ENCODE data around the gene NT5C3B. TPM values are rescaled to one million over a fixed set of nuclear protein-coding genes. Genes with fewer than 3 reads are reported as not detected.

NT5C3B gene
- total RNA-seq, 1 donor from 2014 or later = 18.3 TPM

DNA sequence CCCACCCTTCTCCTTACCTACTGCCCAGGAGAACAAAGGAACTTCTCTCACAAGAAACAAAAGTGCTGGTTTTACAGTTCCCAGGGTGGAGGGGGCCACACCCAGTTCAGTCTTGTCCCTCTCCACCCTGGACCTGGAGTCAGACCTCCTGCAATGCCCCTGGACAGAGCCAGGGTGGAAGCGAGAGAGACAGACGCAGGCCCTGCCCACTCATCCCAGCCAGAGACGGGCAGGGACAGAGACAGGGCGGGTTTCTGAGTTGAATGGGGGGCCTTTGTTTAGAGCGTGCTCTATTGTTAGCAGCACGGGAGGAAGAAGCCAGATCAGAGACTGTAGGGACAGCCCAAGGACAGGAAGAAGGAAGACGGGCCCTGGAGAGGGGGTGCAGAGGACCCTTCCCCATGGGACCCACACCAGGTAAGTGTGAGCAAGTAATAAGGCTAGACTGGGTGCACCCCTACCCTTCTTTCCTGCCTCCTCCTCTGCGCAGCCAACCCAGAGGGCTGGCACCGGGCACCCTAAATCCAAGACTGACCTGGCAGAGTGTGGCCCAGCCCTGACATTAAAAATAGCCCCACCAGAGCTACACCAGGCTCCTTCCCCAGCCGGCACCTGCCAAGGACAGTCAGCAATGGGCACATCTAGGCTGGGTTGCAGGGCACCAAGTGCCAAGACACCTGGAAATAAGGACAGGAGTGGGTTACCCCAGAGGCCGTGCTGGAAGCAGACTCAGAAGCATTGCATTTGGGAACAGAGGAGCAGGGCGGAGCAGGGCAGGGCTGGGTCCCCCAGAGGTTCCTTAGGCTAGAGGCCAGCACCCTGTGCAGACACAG, 60.4 kb downstream of the NT5C3B start:
- Histone ChIP-seq H3K4me1 (peaks cover 90% of the 10 kb centered on the region), H3K27me3 (ENCODE audit: low read depth) (no peaks in the 10 kb centered on the region), H3K9me3 (replicated peaks) (no peaks in the 10 kb centered on the region), H3K27ac (replicated peaks) (peak overlapping the region; percentile 97), H3K4me3 (peak overlapping the region; percentile 39), H3K36me3 (peaks cover 29% of the 10 kb centered on the region)
- TF ChIP-seq, protein P1, sequence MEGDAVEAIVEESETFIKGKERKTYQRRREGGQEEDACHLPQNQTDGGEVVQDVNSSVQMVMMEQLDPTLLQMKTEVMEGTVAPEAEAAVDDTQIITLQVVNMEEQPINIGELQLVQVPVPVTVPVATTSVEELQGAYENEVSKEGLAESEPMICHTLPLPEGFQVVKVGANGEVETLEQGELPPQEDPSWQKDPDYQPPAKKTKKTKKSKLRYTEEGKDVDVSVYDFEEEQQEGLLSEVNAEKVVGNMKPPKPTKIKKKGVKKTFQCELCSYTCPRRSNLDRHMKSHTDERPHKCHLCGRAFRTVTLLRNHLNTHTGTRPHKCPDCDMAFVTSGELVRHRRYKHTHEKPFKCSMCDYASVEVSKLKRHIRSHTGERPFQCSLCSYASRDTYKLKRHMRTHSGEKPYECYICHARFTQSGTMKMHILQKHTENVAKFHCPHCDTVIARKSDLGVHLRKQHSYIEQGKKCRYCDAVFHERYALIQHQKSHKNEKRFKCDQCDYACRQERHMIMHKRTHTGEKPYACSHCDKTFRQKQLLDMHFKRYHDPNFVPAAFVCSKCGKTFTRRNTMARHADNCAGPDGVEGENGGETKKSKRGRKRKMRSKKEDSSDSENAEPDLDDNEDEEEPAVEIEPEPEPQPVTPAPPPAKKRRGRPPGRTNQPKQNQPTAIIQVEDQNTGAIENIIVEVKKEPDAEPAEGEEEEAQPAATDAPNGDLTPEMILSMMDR (IDR thresholded peaks at IDR 0.05; ENCODE audit: borderline replicate concordance) = peak; percentile 18
- peak; percentile 47 for DNase-seq
- intact Hi-C loops (cut with micrococcal nuclease) = no loop called here

Other genes starting within 250 kb of the NT5C3B start
- not detected for gene KRT14, start 249.3 kb downstream of the NT5C3B start, total RNA-seq
- not detected for gene KRT16, start 223.5 kb downstream of the NT5C3B start, total RNA-seq
- gene KRT17, start 211.7 kb downstream of the NT5C3B start, total RNA-seq = not detected
- gene EIF1, start 147.3 kb downstream of the NT5C3B start, total RNA-seq = 1,125 TPM
- gene GAST, start 123.9 kb downstream of the NT5C3B start, total RNA-seq = not detected
- gene HAP1, start 101.6 kb downstream of the NT5C3B start, total RNA-seq = 0.14 TPM
- 160 TPM for gene JUP, start 49.5 kb downstream of the NT5C3B start, total RNA-seq
- gene P3H4, start 24.3 kb downstream of the NT5C3B start, total RNA-seq = 6.0 TPM
- 10.4 TPM for gene FKBP10, start 23.2 kb downstream of the NT5C3B start, total RNA-seq
- not detected for gene KLHL10, start 1.6 kb upstream of the NT5C3B start, total RNA-seq
- gene KLHL11, start 29.2 kb upstream of the NT5C3B start, total RNA-seq = 3.5 TPM
- gene ACLY, start 82.7 kb upstream of the NT5C3B start, total RNA-seq = 23.5 TPM
- gene ODAD4, start 94.4 kb upstream of the NT5C3B start, total RNA-seq = 1.3 TPM
- gene CNP, start 130.6 kb upstream of the NT5C3B start, total RNA-seq = 24.9 TPM
- 71.2 TPM for gene DNAJC7, start 181.2 kb upstream of the NT5C3B start, total RNA-seq
- 50.9 TPM for gene NKIRAS2, start 183.9 kb upstream of the NT5C3B start, total RNA-seq
- 0.63 TPM for gene C17orf113, start 214.4 kb upstream of the NT5C3B start, total RNA-seq